Neural progenitor cell (in vitro differentiated cells): ENCODE data around the gene LCE4A.

Experiments used
- CTCF ChIP-seq: fragments of 200-600 bp; sonication (generic); IDR thresholded peaks from 2 replicates; pipeline ENCODE4 v1.5.1; 2017; ENCODE audit warnings: antibody characterized with exemption, mild to moderate bottlenecking
- EZH2 ChIP-seq: fragments of 200-600 bp; sonication (generic); IDR thresholded peaks from 2 replicates; pipeline ENCODE4 v1.6.1; 2017; ENCODE audit warnings: antibody characterized with exemption, mild to moderate bottlenecking, moderate library complexity

- TF ChIP-seq CTCF: no peak
- no peak for TF ChIP-seq EZH2
These were observed 39.9 kb downstream of the LCE4A start for GRCh38 chr1:152747831-152748230.
